Measurements from ENCODE around the gene ATP6V0E1. TPM values are rescaled to one million over a fixed set of nuclear protein-coding genes. Genes with fewer than 3 reads are reported as not detected.

Gene ATP6V0E1
- 96.1 and 100 TPM in 2 replicates for total RNA-seq

GRCh38 chr5:172983542-172984243, at the start of gene ATP6V0E1:
Gene ATP6V0E1 (plus strand): TSS chr5:172983771. CDS start chr5:172983861, 90 bp downstream.
- peak within 1 kb of the TSS; percentile 90 for H3K4me3 ChIP-seq (ENCODE audit: low read depth, low read length)
- no peak for TF ChIP-seq CTCF (conservative IDR thresholded peaks at IDR 0.05; ENCODE audit: low read depth, low read length)
- DNase-seq (ENCODE audit: low read depth), result no peak

- no peak for DNase-seq (ENCODE audit: low read depth)
- H3K4me3 ChIP-seq (ENCODE audit: low read depth, low read length), result no peak overlapping the region
- TF ChIP-seq CTCF (conservative IDR thresholded peaks at IDR 0.05; ENCODE audit: low read depth, low read length), result no peak
Measured at GRCh38 chr5:172935096-172935495, 48.5 kb upstream of the ATP6V0E1 start.

- DNase-seq (ENCODE audit: low read depth), result no peak
- H3K4me3 ChIP-seq (ENCODE audit: low read depth, low read length), result no peak overlapping the region
- TF ChIP-seq CTCF (conservative IDR thresholded peaks at IDR 0.05; ENCODE audit: low read depth, low read length), result no peak
Measured at GRCh38 chr5:172936401-172936800, 47.2 kb upstream of the ATP6V0E1 start.

GRCh38 chr5:172939071-172939470, 44.5 kb upstream of the ATP6V0E1 start:
- no peak overlapping the region for H3K4me3 ChIP-seq (ENCODE audit: low read depth, low read length)
- no peak for DNase-seq (ENCODE audit: low read depth)
- TF ChIP-seq CTCF (conservative IDR thresholded peaks at IDR 0.05; ENCODE audit: low read depth, low read length), result peak; percentile 50

- no peak for DNase-seq (ENCODE audit: low read depth)
- no peak for TF ChIP-seq CTCF (conservative IDR thresholded peaks at IDR 0.05; ENCODE audit: low read depth, low read length)
- no peak overlapping the region for H3K4me3 ChIP-seq (ENCODE audit: low read depth, low read length)
Measured at GRCh38 chr5:172939611-172940267, 43.8 kb upstream of the ATP6V0E1 start.

GRCh38 chr5:172940268-172941066, 43.1 kb upstream of the ATP6V0E1 start:
- DNase-seq (ENCODE audit: low read depth), result no peak
- no peak for TF ChIP-seq CTCF (conservative IDR thresholded peaks at IDR 0.05; ENCODE audit: low read depth, low read length)
- H3K4me3 ChIP-seq (ENCODE audit: low read depth, low read length), result no peak overlapping the region
